ENCODE data around the gene ARHGAP45.
A peak's percentile ranks its signal among the peaks of the same experiment; 100 is the strongest.
"Not testable (repeated sequence)": the region's sequence is repeated elsewhere in the genome, so short reads cannot be mapped to it uniquely, and the experiment has no call there.

ARHGAP45 gene

GRCh38 chr19:1066748-1067340 lies at the start of gene ARHGAP45:
Gene ARHGAP45 (plus strand): TSS chr19:1067167. CDS start chr19:1067406, 239 bp downstream.
- in situ Hi-C loops (cut with MboI; ENCODE audit: low pct_unique_long_range_greater_than_20kb, low sequenced_read_pairs): no loop called here
- DNase-seq: peak; percentile 74

DNA sequence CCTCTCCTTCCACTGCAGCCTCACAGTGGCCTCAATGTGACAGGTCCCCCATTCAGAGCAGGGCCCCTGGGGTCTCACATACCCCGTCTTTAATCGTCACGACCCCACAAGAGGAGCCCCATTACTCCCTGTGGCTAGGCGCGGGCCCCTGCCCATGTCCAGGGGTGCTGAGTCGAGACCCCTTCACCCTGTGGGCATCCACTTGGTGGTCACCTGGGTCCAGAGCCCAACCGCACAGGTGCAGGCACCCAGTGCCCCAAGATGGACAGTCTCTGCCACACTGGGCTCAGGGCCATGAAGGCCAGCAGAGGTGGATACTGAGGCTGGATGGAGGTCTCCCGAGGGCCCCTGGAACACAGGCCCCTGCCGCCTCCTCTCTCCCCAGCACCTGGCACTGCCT lies 49.1 kb upstream of the ARHGAP45 start:
- DNase-seq: no peak
- in situ Hi-C loops (cut with MboI; ENCODE audit: low pct_unique_long_range_greater_than_20kb, low sequenced_read_pairs): no loop called here

DNA sequence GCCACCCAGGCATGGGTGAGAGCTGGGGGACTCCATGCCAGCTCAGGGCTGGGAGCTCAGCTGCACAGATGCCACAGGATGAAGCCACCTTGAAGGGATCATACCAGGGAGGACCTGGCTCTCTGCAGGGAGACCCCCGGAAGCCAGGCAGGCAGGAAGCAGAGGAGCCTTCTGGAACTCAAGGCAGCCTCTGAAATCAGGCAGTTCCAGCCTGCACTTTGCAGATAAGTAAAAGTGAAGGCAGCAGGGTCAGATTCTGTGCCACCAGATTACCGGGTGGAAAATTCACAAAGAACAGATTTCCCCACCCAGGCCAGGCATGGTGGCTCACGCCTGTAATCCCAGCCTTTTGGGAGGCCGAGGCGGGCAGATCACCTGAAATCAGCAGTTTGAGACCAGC lies 48.6 kb upstream of the ARHGAP45 start:
- in situ Hi-C loops (cut with MboI; ENCODE audit: low pct_unique_long_range_greater_than_20kb, low sequenced_read_pairs): no loop called here
- DNase-seq: no peak

DNA sequence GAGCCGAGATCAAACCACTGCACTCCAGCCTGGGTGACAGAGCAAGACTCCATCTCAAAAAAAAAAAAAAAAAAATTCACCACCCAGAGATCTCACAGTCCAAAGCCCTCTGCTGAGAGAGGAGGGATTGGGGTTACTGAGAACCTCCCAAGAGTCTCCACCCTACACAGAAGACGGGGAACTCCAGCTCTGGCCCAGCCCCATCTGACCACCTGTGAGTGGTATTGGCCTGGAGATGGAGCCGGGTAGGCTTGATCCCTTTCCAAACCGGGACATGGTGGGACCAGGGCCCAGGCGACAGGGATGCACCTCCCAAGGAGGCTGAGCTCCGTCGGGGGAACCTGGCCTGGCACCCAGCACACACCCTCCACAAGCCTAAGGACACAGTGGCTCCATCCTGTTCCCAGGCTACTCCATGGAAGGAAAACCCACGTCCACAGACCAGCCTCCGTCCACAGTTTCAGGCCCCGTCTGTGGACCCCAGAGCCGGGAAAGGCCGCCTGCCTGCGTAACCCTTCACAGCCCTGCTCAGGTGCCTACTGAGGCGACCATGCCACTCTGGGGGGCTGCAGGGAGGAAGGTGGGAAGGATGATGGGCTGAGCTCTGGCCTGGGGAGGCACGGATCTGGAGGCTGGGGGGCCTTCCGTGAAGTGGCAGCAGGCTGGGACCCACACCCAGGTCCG lies 47.9 kb upstream of the ARHGAP45 start:
- in situ Hi-C loops (cut with MboI; ENCODE audit: low pct_unique_long_range_greater_than_20kb, low sequenced_read_pairs): no loop called here
- no peak for DNase-seq

DNA sequence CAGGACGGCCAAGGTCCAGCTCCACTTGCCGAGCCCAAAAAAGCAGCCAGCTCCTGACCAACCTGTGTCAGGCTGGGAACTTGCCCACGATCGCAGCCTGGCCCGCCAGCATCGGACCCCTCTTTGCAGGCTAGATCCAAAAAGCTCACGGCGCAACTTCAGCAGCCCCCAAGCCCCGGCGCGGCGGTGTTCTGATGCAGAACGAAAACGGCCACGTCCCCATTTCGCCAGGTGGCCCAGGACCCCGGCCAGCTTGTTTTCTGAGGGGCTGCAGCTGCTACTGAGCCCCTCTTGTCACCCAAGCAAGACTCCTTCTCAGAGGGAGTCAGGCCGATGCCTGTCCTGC lies 47.4 kb upstream of the ARHGAP45 start:
- in situ Hi-C loops (cut with MboI; ENCODE audit: low pct_unique_long_range_greater_than_20kb, low sequenced_read_pairs): no loop called here
- no peak for DNase-seq

- in situ Hi-C loops (cut with MboI; ENCODE audit: low pct_unique_long_range_greater_than_20kb, low sequenced_read_pairs): no loop called here
- no peak for DNase-seq
Measured at GRCh38 chr19:1019980-1020867, 46.7 kb upstream of the ARHGAP45 start.

DNA sequence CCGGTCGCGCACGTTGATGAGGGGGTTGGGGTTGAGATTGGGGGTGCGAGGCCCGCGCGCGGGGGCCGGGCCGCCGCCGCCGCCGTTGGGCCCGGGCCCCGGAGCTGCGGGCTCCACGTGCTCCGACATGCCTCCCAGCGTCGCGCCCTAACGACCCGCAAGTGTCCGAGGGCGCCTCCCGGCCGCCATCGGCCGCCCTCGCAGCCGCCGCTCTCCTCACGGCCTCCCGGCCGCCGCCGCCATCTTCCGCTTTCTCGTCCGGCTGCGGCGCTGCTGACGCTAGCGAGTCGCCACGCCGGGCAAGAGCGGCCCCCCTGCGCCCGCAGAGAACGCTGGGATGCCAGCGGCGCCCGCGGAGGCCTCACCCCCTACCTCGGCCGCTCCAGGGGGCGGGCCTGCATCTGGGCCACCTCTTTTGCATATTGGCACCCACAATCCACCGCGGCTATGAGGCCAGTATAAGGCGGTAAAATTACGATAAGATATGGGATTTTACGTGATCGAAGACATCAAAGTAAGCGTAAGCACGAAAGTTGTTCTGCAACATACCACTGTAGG lies 46.0 kb upstream of the ARHGAP45 start, which contains the start of gene TMEM259:
Gene TMEM259 (minus strand): TSS at position 256 of the 558 bp plus-strand sequence. CDS start 127 bp downstream, at position 129.
- in situ Hi-C loops (cut with MboI; ENCODE audit: low pct_unique_long_range_greater_than_20kb, low sequenced_read_pairs): no loop called here
- peak; percentile 97 for DNase-seq

DNA sequence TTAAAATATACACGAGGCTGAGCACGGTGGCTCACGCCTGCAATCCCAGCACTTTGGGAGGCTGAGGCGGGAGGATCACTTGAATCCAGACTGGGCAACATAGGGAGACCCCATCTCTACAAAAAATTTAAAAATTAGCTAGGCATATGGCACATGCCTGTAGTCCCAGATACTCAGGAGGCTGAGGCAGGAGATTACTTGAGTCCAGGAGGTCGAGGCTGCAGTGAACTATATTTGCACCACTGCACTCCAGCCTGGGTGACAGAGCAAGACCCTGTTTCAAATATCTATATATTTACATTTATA lies 43.1 kb upstream of the ARHGAP45 start:
- DNase-seq; in situ Hi-C loops (cut with MboI; ENCODE audit: low pct_unique_long_range_greater_than_20kb, low sequenced_read_pairs): not testable (repeated sequence)

DNA sequence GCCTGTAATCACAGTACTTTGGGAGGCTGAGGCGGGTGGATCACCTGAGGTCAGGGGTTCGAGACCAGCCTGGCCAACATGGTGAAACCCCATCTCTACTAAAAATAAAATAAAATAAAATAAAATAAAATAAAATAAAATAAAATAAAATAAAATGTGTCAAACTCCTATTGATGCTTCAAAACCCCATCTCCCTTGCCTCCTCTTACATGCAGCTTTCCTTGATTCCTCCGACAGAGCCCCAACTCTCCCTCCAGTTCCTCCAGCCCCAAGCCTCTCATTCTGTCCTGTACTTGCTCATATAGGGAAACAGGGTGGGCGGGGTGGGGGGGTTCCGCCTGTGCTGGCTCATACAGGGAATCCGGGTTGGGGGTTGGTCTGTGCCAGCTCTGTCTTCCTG lies 41.9 kb upstream of the ARHGAP45 start:
- DNase-seq; in situ Hi-C loops (cut with MboI; ENCODE audit: low pct_unique_long_range_greater_than_20kb, low sequenced_read_pairs): not testable (repeated sequence)

GRCh38 chr19:1025960-1026782 lies 40.8 kb upstream of the ARHGAP45 start, which contains the start of gene CNN2:
Gene CNN2 (plus strand): TSS chr19:1026608. CDS start chr19:1026662, 54 bp downstream.
- in situ Hi-C loops (cut with MboI; ENCODE audit: low pct_unique_long_range_greater_than_20kb, low sequenced_read_pairs): no loop called here
- peak; percentile 71 for DNase-seq

- in situ Hi-C loops (cut with MboI; ENCODE audit: low pct_unique_long_range_greater_than_20kb, low sequenced_read_pairs): no loop called here
- DNase-seq: peak; percentile 63
Measured at GRCh38 chr19:1026783-1027649, 40.0 kb upstream of the ARHGAP45 start.

DNA sequence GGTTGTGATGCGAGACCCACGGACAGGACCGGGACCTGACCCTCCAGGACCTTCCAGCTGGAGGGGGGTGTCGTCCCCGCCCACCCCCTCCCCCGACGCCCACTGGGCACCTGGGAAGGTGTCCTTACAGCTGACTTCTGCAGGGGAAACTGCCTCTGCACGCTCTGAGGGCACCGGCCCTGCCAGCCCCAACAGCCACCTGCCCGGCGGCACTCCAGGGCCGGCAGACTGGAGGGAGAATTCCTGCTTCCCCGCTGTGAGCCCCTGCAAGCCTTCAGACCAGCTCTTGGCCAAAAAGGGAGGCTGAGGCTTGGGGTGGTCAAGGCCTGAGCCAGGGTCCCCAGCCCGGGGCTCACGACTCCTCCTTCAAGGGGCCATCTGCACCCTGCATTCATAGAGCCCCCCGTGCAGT lies 39.3 kb upstream of the ARHGAP45 start:
- no peak for DNase-seq
- in situ Hi-C loops (cut with MboI; ENCODE audit: low pct_unique_long_range_greater_than_20kb, low sequenced_read_pairs): no loop called here

- in situ Hi-C loops (cut with MboI; ENCODE audit: low pct_unique_long_range_greater_than_20kb, low sequenced_read_pairs): no loop called here
- peak; percentile 58 for DNase-seq
Measured at GRCh38 chr19:1028062-1028926, 38.7 kb upstream of the ARHGAP45 start.

DNA sequence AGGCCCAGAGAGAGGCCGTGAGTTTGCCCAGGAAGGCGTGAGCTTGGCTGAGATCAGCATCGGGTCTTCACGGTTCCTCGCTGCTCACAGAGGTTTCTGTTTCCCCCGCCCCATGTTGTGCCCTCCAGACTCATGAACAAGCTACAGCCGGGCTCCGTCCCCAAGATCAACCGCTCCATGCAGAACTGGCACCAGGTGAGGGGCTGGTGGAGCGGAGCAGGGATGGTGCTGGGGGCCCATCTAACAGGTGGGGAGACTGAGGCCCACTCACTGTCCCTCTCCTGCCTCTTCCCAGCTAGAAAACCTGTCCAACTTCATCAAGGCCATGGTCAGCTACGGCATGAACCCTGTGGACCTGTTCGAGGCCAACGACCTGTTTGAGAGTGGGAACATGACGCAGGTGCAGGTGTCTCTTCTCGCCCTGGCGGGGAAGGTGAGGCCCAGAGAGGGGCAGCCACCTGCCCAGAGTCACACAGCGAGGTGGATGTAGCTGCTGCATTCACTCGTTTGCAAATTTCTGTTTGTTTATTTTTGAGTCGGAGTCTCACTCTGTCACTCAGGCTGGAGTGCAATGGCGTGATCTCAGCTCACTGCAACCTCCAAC lies 34.6 kb upstream of the ARHGAP45 start:
- in situ Hi-C loops (cut with MboI; ENCODE audit: low pct_unique_long_range_greater_than_20kb, low sequenced_read_pairs): no loop called here

DNA sequence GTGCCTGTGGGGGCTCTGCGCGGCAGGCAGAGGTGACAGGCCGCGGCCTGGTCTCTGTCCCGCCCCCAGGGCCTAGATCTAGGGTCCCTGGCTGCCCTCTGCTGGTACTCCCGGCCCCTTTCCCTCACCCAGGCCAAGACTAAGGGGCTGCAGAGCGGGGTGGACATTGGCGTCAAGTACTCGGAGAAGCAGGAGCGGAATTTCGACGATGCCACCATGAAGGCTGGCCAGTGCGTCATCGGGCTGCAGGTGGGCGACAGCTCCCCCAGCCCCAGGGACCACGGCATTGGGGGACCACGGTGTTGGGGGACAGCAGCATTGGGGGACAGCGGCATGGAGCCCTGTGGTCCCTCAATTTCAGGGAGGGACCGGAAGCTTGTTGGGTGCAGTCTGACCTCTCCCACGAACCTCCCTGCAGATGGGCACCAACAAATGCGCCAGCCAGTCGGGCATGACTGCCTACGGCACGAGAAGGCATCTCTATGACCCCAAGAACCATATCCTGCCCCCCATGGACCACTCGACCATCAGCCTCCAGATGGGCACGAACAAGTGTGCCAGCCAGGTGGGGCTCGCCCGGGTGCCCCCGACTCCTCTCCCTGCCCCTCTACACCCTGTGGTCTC lies 30.9 kb upstream of the ARHGAP45 start:
- in situ Hi-C loops (cut with MboI; ENCODE audit: low pct_unique_long_range_greater_than_20kb, low sequenced_read_pairs): no loop called here
- no peak for DNase-seq

More for the DNA sequence above, 34.6 kb upstream of the ARHGAP45 start:
- DNase-seq: no peak

DNA sequence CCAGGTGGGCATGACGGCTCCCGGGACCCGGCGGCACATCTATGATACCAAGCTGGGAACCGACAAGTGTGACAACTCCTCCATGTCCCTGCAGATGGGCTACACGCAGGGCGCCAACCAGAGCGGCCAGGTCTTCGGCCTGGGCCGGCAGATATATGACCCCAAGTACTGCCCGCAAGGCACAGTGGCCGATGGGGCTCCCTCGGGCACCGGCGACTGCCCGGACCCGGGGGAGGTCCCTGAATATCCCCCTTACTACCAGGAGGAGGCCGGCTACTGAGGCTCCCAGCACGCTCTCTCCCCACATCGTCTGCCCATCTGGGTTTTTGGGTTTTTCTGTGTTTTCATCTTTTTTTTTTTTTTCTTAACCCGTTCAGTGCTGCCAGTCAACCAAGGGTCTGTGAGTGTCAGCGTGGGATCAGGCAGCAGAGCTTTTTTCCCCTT lies 29.3 kb upstream of the ARHGAP45 start:
- DNase-seq: no peak
- in situ Hi-C loops (cut with MboI; ENCODE audit: low pct_unique_long_range_greater_than_20kb, low sequenced_read_pairs): no loop called here
